Cardiac muscle cell (in vitro differentiated cells and primary cell): ENCODE measurements around the gene PELI1. TPM values are rescaled to one million over a fixed set of nuclear protein-coding genes. Genes with fewer than 3 reads are reported as not detected.
A peak's percentile ranks its signal among the peaks of the same experiment; 100 is the strongest.

Source experiments
- DNase-seq, 2 donors: peaks; one replicate each; pipeline versions ENCODE4 v3.0.0 to v3.0.0-alpha.2; 2010 to 2017; ENCODE audit warnings: low read depth in 1 of 2, low spot score in 1 of 2
- H3K27ac ChIP-seq: fragments of 200-600 bp; sonication (generic); 2 replicates; pipeline ENCODE4 v1.5.1; 2016
- H3K27me3 ChIP-seq: fragments of 200-600 bp; sonication (generic); 2 replicates; pipeline ENCODE4 v1.6.0; 2016; ENCODE audit warnings: control low read depth
- H3K36me3 ChIP-seq: fragments of 200-600 bp; sonication (generic); 2 replicates; pipeline ENCODE4 v1.5.1; 2016; ENCODE audit warnings: control low read depth
- H3K4me1 ChIP-seq: fragments of 200-600 bp; sonication (generic); 2 replicates; pipeline ENCODE4 v1.8.1; 2017; ENCODE audit warnings: low read depth, mild to moderate bottlenecking, mixed run types
- H3K4me3 ChIP-seq: fragments of 200-600 bp; sonication (generic); 2 replicates; pipeline ENCODE4 v1.5.1; 2016; ENCODE audit warnings: mild to moderate bottlenecking
- H3K9me3 ChIP-seq: fragments of 200-600 bp; sonication (generic); 2 replicates; pipeline ENCODE4 v1.5.1; 2017; ENCODE audit warnings: low read depth, mild to moderate bottlenecking, control low read depth
- polyA plus RNA-seq: library from polyadenylated mRNA; unstranded; fragments of >200 nt; fragmentation: Nextera tagmentation; extraction: Ambion mirVana; gene quantifications from 2 replicates; pipeline ENCODE4 v1.2.1, GENCODE V29; 2016
- total RNA-seq: library from RNA; depleted of rRNA; stranded (reverse); fragments of >200 nt; gene quantifications from 2 replicates; pipeline ENCODE4 v1.2.3, GENCODE V29; 2016
- TF ChIP-seq, protein P1 (sequence below): IDR thresholded peaks from 2 replicates; pipeline ENCODE4 v1.5.1; 2012; ENCODE audit warnings: low read depth, mild to moderate bottlenecking, low read length

PELI1 gene
- total and polyA plus RNA-seq, 2 experiments from 2014 or later = 9.6 to 12.6 TPM

- H3K36me3 ChIP-seq = no peaks in the 10 kb centered on the region
- H3K27me3 ChIP-seq = no peaks in the 10 kb centered on the region
- no peak overlapping the region for H3K27ac ChIP-seq
- H3K4me1 ChIP-seq = peaks cover 12% of the 10 kb centered on the region
- no peaks in the 10 kb centered on the region for H3K9me3 ChIP-seq
- TF ChIP-seq, protein P1, sequence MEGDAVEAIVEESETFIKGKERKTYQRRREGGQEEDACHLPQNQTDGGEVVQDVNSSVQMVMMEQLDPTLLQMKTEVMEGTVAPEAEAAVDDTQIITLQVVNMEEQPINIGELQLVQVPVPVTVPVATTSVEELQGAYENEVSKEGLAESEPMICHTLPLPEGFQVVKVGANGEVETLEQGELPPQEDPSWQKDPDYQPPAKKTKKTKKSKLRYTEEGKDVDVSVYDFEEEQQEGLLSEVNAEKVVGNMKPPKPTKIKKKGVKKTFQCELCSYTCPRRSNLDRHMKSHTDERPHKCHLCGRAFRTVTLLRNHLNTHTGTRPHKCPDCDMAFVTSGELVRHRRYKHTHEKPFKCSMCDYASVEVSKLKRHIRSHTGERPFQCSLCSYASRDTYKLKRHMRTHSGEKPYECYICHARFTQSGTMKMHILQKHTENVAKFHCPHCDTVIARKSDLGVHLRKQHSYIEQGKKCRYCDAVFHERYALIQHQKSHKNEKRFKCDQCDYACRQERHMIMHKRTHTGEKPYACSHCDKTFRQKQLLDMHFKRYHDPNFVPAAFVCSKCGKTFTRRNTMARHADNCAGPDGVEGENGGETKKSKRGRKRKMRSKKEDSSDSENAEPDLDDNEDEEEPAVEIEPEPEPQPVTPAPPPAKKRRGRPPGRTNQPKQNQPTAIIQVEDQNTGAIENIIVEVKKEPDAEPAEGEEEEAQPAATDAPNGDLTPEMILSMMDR = no peak
- no peak for DNase-seq
- no peak overlapping the region for H3K4me3 ChIP-seq
These were observed 32.2 kb downstream of the PELI1 start for GRCh38 chr2:64112016-64112415.

DNA sequence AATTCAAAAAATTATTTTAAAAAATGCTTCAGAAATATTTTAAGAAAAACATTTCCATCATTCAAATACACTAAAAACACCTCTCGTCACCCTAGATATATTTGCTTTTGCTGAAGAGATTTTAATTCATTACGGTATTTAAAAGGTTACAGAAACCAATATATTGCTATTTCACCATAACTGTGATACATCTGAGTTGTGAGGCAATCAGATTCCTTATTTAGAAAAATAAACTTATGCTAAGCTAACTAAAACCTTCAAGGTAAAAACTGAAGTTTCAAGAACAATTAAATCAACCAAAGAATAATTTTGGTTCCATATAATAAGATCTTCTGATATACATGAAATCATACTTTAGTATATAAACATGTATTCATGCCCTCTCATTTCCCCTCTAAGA is 32.8 kb downstream of the PELI1 start:
- H3K27ac ChIP-seq = no peak overlapping the region
- no peak for DNase-seq
- peaks cover 10% of the 10 kb centered on the region for H3K4me1 ChIP-seq
- H3K36me3 ChIP-seq = no peaks in the 10 kb centered on the region
- no peaks in the 10 kb centered on the region for H3K9me3 ChIP-seq
- no peak overlapping the region for H3K4me3 ChIP-seq
- TF ChIP-seq, protein P1 = no peak
- H3K27me3 ChIP-seq = no peaks in the 10 kb centered on the region

DNA sequence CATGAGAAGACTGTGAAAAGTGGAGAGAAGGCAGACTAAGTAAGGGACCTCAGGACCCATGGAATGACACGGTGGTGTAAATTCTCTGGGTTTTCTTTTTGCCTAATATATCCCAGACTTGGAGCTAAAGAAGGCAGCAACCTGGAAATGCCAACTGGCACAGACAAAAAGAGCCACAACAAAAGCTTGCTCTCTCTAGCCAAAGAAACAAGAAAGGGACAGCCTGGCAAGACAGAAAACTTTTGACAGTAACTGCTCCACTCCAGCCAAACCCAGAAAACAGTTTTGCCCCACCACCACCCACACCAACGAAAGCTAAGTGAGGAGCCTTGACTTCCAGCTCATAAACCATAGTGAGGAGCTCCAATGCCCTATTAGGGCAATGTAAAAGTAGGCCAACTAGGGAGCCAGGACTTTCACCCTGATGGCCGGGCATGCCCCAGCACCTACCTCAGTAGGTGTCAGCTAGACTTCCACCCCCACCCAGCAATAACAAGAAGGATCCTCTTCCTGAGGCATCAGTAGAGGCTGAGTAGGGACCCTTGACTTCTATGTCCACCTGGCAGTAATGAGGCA is 35.5 kb downstream of the PELI1 start:
- no peaks in the 10 kb centered on the region for H3K9me3 ChIP-seq
- TF ChIP-seq, protein P1 = no peak
- no peak overlapping the region for H3K27ac ChIP-seq
- no peak overlapping the region for H3K4me3 ChIP-seq
- DNase-seq = no peak
- H3K27me3 ChIP-seq = no peaks in the 10 kb centered on the region
- no peaks in the 10 kb centered on the region for H3K36me3 ChIP-seq
- peaks cover 7% of the 10 kb centered on the region for H3K4me1 ChIP-seq

DNA sequence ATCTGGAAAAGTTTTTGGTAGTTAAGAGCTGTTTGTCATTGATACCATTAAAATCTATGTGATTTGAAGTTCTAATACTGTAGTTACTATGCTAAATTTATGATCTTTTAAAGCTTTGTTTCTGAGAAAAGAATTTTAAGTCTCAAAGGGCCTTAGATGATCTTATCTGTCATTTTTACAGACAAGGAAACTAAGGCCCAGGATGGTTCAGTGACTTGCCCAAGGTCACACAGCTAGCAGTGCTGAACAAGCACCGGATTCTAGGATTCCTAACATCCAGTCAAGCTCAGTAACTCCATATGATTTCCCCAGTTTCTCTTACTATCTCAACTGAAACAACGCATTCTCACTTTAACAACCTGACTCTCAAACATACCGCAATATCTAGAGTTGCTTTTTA is 37.7 kb downstream of the PELI1 start:
- Histone ChIP-seq H3K9me3 (no peaks in the 10 kb centered on the region), H3K4me3 (no peak overlapping the region), H3K27ac (peak overlapping the region; percentile 11), H3K27me3 (no peaks in the 10 kb centered on the region), H3K4me1 (peaks cover 5% of the 10 kb centered on the region), H3K36me3 (no peaks in the 10 kb centered on the region)
- TF ChIP-seq, protein P1 = no peak
- DNase-seq = no peak

GRCh38 chr2:64105670-64106461 is 38.4 kb downstream of the PELI1 start:
- Histone ChIP-seq H3K9me3 (no peaks in the 10 kb centered on the region), H3K4me3 (no peak overlapping the region), H3K36me3 (no peaks in the 10 kb centered on the region), H3K4me1 (peaks cover 5% of the 10 kb centered on the region), H3K27me3 (no peaks in the 10 kb centered on the region), H3K27ac (peak overlapping the region; percentile 11)
- TF ChIP-seq, protein P1 = no peak
- DNase-seq = no peak
